PC-9 (cell line): Measurements from ENCODE around the gene KIAA1328. TPM values are rescaled to one million over a fixed set of nuclear protein-coding genes. Genes with fewer than 3 reads are reported as not detected.

Source experiments
- BruUV-seq: library from RNA; stranded (reverse); fragments of 400-500 nt; replicated peaks from 2 replicates; lab custom pipeline; 2021; lab: Mats Ljungman, UMichigan
- CTCF ChIA-PET: fragments of 300-600 bp; sonication (Branson Sonifier 250); formaldehyde crosslinking; loops from one replicate; lab custom pipeline; 2022; ENCODE audit warnings: antibody characterized with exemption; lab: Charles Lee
- POLR2A ChIA-PET: fragments of 300-600 bp; sonication (Branson Sonifier 250); formaldehyde crosslinking; loops from one replicate; lab custom pipeline; 2022; ENCODE audit warnings: antibody characterized with exemption; ENCODE audit not compliant: unreplicated experiment; lab: Charles Lee
- DNase-seq, 2 experiments: peaks; one replicate each; pipeline versions ENCODE4 v3.0.0 to v3.0.0-alpha.2; 2015 to 2022; ENCODE audit warnings: mixed read lengths in 1 of 2
- H2AFZ ChIP-seq: fragments of 200-600 bp; sonication (generic); 2 replicates; pipeline ENCODE4 v1.8.1; 2017; ENCODE audit warnings: antibody characterized with exemption
- H3F3A ChIP-seq: fragments of 200-600 bp; sonication (generic); 2 replicates; pipeline ENCODE4 v1.8.1; 2017; ENCODE audit warnings: antibody characterized with exemption, mild to moderate bottlenecking, low read depth; ENCODE audit not compliant: insufficient read depth
- H3K27ac ChIP-seq: fragments of 200-600 bp; sonication (generic); 2 replicates; pipeline ENCODE4 v1.6.1; 2016; ENCODE audit warnings: mixed run types
- H3K27me3 ChIP-seq: fragments of 200-600 bp; sonication (generic); 2 replicates; pipeline ENCODE4 v1.6.1; 2016; ENCODE audit warnings: low read depth, mixed run types; ENCODE audit not compliant: insufficient read depth
- H3K36me3 ChIP-seq: fragments of 200-600 bp; sonication (generic); 2 replicates; pipeline ENCODE4 v1.6.1; 2016; ENCODE audit warnings: low read depth, mixed run types
- H3K4me1 ChIP-seq: fragments of 200-600 bp; sonication (generic); replicated peaks from 2 replicates; pipeline ENCODE4 v1.6.1; 2016; ENCODE audit warnings: mixed run types; ENCODE audit not compliant: insufficient read depth
- H3K4me2 ChIP-seq: fragments of 200-600 bp; sonication (generic); 2 replicates; pipeline ENCODE4 v1.6.1; 2017; ENCODE audit warnings: mixed run types
- H3K4me3 ChIP-seq: fragments of 200-600 bp; sonication (generic); 2 replicates; pipeline ENCODE4 v1.6.1; 2016; ENCODE audit warnings: mixed run types
- H3K79me2 ChIP-seq: fragments of 200-600 bp; sonication (generic); 2 replicates; pipeline ENCODE4 v1.6.1; 2017; ENCODE audit warnings: low read depth, mixed run types
- H3K9me2 ChIP-seq: fragments of 200-600 bp; sonication (generic); 2 replicates; pipeline ENCODE4 v1.8.1; 2017; ENCODE audit warnings: mild to moderate bottlenecking; ENCODE audit not compliant: insufficient read depth
- H3K9me3 ChIP-seq: fragments of 200-600 bp; sonication (generic); 2 replicates; pipeline ENCODE4 v1.8.1; 2016; ENCODE audit warnings: low read depth; ENCODE audit not compliant: insufficient read depth
- H4K20me1 ChIP-seq: fragments of 200-600 bp; sonication (generic); 2 replicates; pipeline ENCODE4 v1.8.1; 2017; ENCODE audit not compliant: insufficient read depth
- CTCF ChIP-seq: fragments of 200-600 bp; sonication (generic); conservative IDR thresholded peaks from 2 replicates; pipeline ENCODE4 v1.6.1; 2017; ENCODE audit warnings: mixed run types, antibody characterized with exemption, mild to moderate bottlenecking, moderate library complexity
- EZH2 ChIP-seq: fragments of 200-600 bp; sonication (generic); IDR thresholded peaks from 2 replicates; pipeline ENCODE4 v1.8.0; 2017; ENCODE audit warnings: antibody characterized with exemption, low read depth
- intact Hi-C: fragments of 100-400 bp; cut with micrococcal nuclease; formaldehyde crosslinking; loops from one replicate; pipeline ENCODE4 v1.10.0; 2022; ENCODE audit not compliant: unreplicated experiment
- total RNA-seq: library from RNA; stranded (reverse); gene quantifications from 2 replicates; pipeline ENCODE4 v1.2.3, GENCODE V29; 2021

The KIAA1328 gene
- total RNA-seq, 1 experiment from 2014 or later = 6.5 TPM

DNA sequence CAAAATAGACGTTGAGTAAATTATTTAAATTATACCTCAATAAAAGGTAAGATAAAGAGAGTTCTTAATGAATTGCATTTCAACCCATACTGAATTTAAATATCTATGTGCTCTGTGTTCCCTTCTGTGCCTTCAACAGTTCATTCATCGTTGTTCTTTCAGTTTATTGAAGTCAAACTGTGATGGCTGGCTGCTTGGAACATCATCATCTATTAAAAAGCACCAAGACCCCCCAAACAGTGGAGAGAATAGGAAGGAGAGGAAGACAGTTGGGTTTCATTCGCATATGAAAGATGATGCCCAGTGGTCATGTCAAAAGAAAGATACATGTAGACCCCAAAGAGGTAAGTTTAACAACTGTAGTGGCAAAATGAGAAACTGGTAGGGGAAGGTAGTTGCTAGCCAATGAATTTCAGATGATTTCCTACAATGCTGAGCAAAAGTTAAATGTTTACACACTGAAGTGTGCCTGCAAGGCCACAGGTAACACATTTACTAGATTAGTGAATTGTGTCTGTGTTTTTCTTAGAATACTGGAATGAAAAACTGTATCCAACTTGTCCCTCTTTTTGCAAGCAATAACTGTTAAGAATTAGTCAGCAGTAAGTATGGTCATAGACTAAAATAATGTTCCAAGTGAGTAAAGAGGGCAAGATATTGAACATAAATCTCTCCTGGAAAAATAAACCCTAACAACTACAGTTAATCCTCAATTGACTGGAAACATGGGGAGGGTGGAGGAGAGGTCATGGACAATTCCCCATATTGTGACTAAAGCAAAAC, 331.3 kb downstream of the KIAA1328 start:
- no peaks in the 10 kb centered on the region for H3K9me3 ChIP-seq
- no TSS peak for BruUV-seq
- no peak for DNase-seq
- no peak overlapping the region for H2AFZ ChIP-seq
- intact Hi-C loops = no loop called here
- H3K4me3 ChIP-seq = no peak overlapping the region
- H3K9me2 ChIP-seq = no peaks in the 10 kb centered on the region
- H3K27ac ChIP-seq = no peak overlapping the region
- no peak for TF ChIP-seq CTCF
- TF ChIP-seq EZH2 = no peak
- ChIA-PET CTCF (no interaction called here), POLR2A (no interaction called here)
- no peaks in the 10 kb centered on the region for H4K20me1 ChIP-seq
- no peaks in the 10 kb centered on the region for H3K4me1 ChIP-seq
- no peaks in the 10 kb centered on the region for H3F3A ChIP-seq
- H3K27me3 ChIP-seq = no peaks in the 10 kb centered on the region
- no peak overlapping the region for H3K4me2 ChIP-seq
- no peaks in the 10 kb centered on the region for H3K36me3 ChIP-seq
- no peaks in the 10 kb centered on the region for H3K79me2 ChIP-seq

GRCh38 chr18:37161491-37161890, 332.6 kb downstream of the KIAA1328 start:
- H3F3A ChIP-seq = no peaks in the 10 kb centered on the region
- H2AFZ ChIP-seq = no peak overlapping the region
- H3K4me2 ChIP-seq = no peak overlapping the region
- CTCF ChIA-PET = no interaction called here
- POLR2A ChIA-PET = no interaction called here
- DNase-seq = no peak
- no peaks in the 10 kb centered on the region for H3K36me3 ChIP-seq
- no peak overlapping the region for H3K4me3 ChIP-seq
- H4K20me1 ChIP-seq = no peaks in the 10 kb centered on the region
- no peaks in the 10 kb centered on the region for H3K79me2 ChIP-seq
- H3K9me2 ChIP-seq = no peaks in the 10 kb centered on the region
- H3K27me3 ChIP-seq = no peaks in the 10 kb centered on the region
- no peak for TF ChIP-seq EZH2
- no peak for TF ChIP-seq CTCF
- BruUV-seq = no TSS peak
- intact Hi-C loops = no loop called here
- H3K4me1 ChIP-seq = no peaks in the 10 kb centered on the region
- no peak overlapping the region for H3K27ac ChIP-seq
- H3K9me3 ChIP-seq = no peaks in the 10 kb centered on the region

GRCh38 chr18:37162551-37162950, 333.6 kb downstream of the KIAA1328 start:
- Histone ChIP-seq H3K79me2 (no peaks in the 10 kb centered on the region), H3F3A (no peaks in the 10 kb centered on the region), H3K9me3 (no peaks in the 10 kb centered on the region), H3K27ac (no peak overlapping the region), H3K4me1 (no peaks in the 10 kb centered on the region), H3K4me3 (no peak overlapping the region), H3K36me3 (no peaks in the 10 kb centered on the region), H3K27me3 (no peaks in the 10 kb centered on the region), H4K20me1 (no peaks in the 10 kb centered on the region), H3K4me2 (no peak overlapping the region), H3K9me2 (no peaks in the 10 kb centered on the region), H2AFZ (no peak overlapping the region)
- BruUV-seq = no TSS peak
- ChIA-PET POLR2A (no interaction called here), CTCF (no interaction called here)
- TF ChIP-seq EZH2 (no peak), CTCF (no peak)
- intact Hi-C loops = no loop called here
- DNase-seq = no peak
